Hindlimb muscle (tissue), 1 donor: ENCODE results near the gene CSTF3. TPM values are rescaled to one million over a fixed set of nuclear protein-coding genes. Genes with fewer than 3 reads are reported as not detected.
A peak's percentile ranks its signal among the peaks of the same experiment; 100 is the strongest.
"Not testable (repeated sequence)": the region's sequence is repeated elsewhere in the genome, so short reads cannot be mapped to it uniquely, and the experiment has no call there.

ENCODE experiments used
- DNase-seq: peaks from one replicate; pipeline ENCODE4 v3.0.0-alpha.2; 2013
- polyA plus RNA-seq: library from polyadenylated mRNA; unstranded; fragments of 120-200 nt; gene quantifications from one replicate; pipeline ENCODE4 v1.2.1, GENCODE V29; 2013; ENCODE audit not compliant: insufficient read length

Gene CSTF3
- polyA plus RNA-seq, 1 donor: 36.6 TPM

DNA sequence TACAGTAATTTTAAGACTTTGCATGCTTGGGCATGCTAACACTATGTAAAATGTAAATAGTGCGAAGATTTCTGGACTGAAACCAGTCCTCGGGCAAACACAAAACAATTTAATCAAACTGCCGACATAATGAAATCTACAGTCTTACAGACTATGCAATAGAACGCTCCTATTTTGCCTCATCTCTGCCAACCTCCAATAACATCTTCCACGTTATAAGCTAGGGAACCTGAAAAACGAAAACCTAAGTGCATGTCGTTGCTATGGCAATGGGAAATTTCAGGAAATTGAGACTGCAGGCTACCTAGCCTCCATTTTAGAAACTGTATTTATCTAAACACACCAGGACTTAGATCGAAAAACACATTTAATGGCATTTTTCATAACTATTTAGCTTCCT lies 1.1 kb downstream of the CSTF3 start:
- DNase-seq: peak; percentile 31

DNA sequence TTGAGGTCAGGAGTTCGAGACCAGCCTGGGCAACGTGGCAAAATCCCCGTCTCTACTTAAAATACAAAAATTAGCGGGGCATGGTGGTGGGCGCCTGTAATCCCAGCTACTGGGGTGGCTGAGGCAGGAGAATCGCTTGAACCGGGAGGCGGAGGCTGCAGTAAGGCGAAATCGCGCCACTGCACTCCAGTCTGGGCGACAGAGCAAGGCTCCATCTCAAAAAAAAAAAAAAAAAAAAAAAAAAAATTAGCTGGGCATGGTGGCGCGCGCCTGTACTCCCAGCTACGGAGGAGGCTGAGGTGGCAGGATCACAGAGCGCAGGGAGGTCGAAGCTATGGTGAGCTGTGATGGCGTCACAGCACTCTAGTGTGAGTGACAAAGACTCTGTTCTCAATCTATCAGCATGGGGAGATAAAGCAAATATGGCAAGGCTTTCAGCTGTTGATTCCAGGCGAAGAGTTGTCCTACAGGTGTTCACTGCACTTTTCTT lies 1.9 kb downstream of the CSTF3 start:
- not testable (repeated sequence) for DNase-seq

DNA sequence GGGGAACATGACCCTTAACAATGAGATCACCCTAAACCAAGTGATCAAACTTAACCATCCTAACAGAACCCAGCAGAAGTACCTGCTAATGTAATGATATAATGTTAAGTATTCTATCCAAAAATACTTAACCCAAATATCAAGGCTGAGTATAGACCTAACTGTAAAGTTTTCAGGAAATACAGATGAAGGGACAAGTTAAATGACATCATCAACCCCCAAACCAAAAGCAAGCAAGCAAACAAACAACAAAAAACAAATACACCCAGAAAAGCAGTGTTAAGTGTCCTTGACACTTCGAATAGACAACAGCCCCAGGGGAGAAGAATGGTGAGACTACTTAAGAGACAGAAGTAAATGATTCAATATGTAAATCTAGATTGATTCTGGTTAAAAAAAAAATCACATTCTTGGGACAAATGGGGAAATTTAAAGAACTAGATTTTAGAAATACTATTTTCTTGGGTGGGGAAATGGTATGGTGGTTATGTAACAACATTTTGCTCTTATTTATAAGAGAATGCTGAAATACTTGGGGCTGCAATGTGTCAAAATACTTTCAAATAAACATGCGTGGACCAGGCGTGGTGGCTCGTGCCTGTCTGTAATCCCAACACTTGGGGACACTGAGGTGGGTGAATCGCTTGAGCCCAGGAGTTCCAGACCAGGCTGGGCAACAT lies 2.5 kb downstream of the CSTF3 start:
- no peak for DNase-seq

DNA sequence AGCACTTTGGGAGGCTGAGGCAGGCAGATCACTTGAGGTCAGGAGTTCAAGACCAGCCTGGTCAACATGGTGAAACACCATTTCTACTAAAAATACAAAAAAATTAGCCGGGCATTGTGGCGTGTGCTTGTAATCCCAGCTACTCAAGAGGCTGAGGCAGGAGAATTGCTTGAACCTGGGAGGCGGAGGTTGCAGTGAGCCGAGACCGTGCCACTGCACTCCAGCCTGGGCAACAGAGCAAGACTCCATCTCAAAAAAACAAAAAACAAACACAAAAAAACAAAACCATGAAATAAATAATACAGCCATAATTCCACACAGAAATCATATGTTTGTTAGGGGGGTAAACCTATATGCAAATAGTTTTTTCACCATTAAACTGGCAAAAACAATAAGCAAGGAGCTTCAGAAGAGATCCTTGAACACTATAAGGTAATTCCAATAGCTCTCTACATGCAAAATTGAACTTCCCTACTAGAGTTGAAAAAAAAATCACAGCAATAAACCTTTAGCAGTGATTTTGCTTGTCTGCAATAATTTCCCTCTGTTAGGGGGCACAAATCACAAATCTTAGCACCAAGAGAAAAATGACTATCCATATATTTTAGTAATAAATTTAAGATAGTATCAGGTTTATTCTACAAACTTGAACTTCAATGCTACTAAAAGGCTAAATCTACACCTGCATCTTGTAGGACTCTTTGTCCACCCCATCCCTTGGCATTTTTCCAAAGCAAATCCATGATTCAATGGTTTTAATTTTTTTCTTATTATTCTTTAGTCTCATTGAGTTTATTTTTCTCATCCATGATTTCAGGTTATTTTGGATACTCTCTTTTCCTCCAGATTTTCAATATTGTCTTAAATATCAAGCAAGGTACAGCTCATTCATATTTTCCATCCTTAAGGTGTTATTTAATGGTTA lies 3.9 kb downstream of the CSTF3 start:
- no peak for DNase-seq

DNA sequence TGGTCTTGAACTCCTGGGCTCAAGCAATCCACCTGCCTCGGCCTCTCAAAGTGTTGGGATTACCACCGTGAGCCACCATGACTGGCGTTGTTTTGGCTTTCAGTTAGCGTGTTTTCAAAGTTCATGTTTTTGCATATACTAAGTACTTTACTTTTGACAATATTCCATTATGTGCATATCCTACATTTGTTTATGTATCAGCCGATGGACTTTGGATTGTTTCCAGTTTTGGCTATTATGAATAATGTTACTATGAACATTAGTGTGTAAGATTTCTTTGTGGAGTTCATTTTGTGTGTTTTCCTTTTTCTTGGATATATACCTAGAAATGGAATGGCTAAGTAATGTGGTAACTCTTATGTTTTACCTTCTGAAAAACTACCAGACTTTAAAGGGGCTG lies 9.9 kb downstream of the CSTF3 start:
- no peak for DNase-seq

DNA sequence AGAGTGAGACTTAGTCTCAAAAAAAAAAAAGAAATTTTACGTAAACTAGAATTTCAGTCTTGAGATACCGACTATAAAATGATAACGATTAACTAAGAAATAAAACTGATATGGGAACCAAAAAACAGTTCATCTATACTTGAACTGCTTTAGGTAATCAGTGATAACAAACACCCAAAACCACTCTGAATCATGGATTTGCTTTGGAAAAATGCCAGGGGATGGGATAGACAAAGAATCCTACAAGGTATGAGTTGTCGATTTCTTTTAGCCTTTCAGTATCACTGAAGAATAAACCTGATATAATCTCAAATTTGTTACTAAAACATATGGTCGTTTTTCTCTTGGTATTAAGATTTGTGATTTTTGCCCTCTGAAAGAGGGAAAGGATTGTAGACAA lies 13.7 kb downstream of the CSTF3 start:
- DNase-seq: no peak

DNA sequence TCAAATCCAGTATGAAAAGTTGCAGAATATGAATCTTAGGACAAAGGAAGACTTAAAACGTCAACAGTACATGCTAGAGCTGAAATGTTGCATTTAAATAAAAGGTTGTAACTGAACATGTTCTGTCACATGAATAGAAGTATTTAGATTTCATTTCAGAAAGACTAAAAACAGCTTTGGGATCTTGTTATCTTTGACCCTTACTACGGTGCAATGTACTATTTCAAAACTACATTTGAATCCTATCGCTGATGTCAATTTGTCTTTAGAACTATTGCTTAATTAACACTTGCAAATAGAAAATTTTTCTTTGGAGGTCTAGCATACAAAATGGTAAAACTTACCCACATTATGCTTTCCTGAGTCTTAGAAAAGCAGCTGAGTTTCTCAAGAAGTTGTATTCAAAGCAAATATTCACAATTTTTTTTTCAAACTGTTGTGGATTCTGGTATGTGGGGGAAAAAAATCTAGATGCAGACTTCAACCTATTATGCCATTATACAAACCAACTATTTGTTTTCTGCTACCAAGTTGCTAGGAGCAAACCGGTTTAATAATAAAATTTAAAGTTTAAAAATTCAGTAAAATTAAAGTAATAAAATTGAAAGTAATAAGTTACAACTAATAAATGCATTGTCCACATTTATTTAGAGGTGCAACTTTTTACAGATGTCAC lies 25.4 kb downstream of the CSTF3 start:
- no peak for DNase-seq

DNA sequence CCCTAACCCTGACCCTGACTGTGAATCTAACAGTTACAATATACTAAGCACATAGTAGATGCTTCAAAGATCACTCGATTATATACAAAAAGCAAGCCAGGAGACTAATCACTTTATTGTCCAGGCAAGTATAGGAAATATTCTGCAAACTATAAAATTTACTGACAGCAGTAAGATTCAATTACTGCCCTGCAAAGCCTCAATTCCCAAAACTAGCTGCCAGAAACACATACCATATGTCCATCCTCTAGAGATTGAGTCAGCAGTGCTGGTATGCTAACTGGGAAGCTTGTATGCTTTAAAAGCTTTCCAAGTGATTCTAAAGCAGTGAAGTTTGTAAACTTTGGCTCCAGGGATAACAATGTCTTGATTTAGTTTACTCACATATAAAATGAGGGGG lies 26.1 kb downstream of the CSTF3 start:
- DNase-seq: peak; percentile 9

DNA sequence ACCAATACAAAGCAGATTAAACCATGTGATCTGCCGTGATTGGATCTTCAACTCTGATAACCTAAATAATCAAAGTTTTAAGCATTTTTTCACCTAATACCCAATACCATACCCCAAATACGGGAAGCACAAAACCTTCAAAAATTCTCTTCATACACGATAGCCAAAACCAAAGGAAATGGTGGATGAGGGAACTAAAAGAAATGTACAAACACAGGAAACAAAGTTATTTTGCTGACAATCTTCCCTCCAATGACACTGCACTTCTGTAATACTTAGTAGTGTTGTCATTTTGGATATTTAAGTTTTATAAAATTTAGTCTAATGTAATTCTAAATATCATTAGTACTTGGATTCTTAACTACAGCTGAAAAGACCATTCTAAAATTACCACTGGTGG lies 27.0 kb downstream of the CSTF3 start:
- DNase-seq: no peak

DNA sequence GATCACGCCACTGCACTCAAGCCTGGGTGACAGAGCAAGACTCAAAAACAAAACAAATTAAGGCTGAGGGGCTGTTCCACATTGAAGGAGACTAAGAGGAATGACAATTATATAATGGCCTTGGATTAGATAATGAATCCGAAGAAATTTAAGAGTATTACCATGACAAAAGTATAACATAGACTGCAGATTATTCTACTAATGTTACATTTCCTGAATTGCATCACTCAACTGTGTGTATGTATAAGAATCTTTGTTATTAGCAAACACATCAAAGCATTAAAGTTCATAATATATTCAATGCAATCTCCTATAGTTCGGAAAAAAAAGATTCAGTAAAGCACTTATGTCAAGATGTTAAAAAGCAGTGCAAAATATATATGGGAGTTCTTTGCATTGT lies 27.5 kb downstream of the CSTF3 start:
- DNase-seq: no peak

DNA sequence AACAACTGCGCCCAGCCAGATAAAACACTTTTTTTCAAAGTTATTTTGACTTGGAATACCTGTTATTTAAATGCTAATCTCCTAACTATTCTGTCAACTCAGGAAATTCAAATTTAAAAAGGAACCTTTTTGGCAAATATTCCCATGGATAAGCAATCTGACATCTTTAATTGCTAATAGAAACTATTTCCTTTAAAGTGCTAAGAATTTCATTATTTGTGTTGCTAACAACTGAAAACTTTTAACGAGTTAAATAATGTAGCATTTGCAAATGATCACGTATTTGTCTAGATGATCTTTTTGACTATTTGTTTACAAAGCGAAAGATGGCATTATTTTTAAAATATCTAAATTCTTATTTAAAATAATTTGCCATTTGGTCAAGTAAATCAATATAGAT lies 28.8 kb downstream of the CSTF3 start:
- no peak for DNase-seq

DNA sequence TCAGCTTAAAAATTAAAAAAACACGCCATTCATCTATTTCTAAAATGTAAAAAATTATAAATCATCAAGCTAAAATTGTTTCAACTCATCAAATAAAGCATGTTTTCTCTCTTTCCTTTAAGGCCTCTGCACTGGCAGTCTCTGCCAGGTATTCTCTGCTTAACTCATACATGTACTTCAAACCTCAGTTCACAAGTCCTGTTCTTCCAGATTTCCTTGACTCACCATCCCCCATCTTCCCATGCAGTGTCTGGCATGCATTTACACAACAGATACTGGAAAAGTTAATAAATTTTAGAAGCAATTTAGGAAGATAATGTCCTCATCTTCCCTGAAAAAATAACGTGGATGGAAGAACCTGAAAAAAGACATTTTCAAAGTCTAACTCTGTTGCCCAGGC lies 32.5 kb downstream of the CSTF3 start:
- no peak for DNase-seq

DNA sequence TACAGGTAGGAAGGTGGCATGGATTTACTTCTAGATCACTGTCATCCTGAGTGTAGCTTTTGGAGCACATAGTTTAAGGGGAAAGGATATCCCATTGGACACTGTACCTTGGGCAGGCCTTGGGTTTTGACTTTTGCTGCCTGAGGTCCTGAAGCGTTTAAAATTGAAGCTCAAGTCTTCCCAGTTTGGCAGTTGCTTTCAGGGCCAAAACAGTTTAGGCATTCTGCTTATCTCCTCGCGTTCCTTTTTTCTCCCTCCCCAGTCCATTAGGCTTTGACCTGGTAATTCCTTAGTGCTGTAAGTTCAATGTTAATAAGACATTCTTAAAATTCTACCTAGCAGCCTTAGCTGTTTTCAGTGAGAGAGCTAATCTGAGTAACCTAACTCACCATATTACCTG lies 35.7 kb downstream of the CSTF3 start:
- DNase-seq: no peak

DNA sequence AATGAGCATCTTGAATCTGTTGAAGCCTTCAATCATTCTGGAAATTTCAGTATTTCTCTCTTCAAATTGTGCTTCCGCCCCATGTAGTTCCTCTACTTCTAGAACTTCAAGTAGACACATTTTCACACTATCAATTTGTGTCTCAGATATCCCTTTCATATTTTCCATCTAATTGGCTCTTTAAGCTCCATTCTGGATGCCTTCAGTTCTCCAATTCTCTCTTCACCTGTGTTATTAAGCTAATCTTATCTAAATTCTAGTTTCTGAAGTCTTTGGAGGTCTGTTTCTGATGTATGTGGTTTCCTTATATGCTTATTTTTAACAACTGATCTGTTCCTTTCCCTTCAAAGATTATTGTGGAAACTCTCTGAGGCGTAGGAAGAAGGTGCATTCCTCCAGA lies 36.3 kb downstream of the CSTF3 start:
- no peak for DNase-seq

DNA sequence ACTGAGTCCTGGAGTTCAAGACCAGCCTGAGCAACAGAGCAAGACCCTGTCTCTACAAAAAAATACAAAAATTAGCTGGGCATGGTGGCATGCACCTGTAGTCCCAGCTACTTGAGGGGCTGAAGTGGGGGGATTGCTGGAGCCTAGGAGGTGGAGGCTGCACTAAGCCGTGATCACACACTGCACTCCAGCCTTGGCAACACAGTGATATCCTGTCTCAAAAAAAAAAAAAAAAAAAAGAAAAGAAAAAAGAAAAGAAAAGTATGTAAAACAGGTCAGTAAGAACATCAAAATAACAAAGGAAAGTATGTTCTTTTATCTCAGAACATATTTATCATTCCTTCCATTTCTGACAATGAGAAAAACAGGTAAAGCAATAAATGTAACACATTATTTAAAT lies 38.6 kb downstream of the CSTF3 start:
- DNase-seq: not testable (repeated sequence)

DNA sequence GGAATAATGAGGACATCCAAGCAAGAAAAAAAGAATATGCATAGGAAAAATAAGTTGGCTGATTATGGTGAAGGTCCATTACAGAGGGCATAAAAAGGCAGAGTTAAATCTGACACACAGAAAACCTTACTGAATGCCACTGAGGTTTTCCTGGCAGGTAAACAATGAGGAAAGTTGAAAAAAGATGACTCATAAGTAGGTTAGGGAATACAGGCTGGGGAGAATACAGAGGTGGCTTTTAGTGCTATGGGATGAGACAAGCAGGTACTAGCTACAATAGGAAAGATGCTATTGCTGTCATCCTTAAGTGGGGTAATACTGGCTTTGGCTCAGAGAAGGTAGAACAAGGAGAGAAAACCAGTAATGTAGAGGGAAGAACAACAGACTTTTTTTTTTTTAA lies 44.7 kb downstream of the CSTF3 start:
- DNase-seq: no peak

DNA sequence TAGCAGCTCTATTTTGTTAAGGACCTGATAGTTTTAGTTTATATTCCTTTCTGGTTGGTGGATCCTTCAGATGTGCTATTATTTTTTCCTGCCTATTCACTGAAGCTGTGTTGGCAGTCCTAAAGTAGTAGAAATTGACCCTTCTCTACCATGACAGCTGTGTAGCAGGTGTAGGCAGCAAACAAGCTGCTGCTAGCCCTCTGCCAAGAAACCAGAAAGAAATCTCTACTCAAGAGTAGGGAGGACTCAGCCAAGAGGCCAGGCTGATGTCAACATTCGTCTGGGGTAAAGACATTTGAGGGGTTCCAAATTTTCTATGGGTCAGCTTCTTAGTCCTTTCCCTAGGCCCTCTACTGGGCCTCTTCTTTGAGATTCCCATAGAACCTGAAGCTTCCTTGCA lies 51.2 kb downstream of the CSTF3 start:
- peak; percentile 14 for DNase-seq

DNA sequence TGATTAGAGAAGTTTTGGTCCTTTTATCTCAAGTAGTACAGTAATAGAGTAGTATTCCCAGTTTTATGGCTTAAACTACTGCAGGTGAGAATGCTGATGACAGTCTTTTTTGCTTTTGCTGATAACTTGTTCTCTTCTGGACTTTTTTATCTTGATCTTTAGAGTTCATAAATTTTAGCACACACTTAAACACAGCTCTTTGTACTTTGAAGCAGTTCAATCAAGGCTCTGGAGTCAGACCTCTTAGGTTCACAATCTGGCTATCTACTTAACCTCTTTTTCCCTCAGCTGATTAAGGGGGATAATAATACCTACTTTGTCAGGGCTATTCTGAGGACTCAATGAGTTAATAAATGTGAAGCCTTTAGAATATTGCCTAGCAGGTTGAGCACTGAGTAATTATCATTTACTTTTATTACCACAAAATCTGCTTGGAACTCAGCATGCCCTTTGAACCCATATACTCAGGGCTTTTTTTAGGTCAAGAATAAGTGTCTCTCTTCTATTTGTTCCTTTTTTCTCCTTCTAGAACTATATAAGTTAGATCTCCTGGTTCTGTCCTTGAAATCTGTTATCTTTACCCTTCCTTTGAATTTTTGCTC lies 51.9 kb downstream of the CSTF3 start:
- DNase-seq: no peak

DNA sequence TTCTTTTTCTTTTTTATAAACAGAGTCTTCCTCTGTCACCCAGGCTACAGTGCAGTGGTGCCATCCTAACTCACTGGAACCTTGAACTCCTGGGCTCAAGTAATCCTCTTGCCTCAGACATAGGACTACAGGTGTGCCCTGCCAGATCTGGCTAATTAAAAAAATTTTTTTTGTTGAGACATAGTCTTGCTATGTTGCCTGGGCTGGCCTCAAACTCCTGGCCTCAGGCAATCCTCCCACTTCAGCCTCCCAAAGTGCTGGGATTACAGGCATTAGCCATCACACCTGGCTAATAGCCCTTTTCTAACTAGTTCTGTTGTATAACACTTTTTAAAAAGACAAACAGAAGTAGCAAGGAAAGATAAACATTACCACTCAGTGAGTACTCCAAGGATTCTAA lies 57.4 kb downstream of the CSTF3 start:
- no peak for DNase-seq

DNA sequence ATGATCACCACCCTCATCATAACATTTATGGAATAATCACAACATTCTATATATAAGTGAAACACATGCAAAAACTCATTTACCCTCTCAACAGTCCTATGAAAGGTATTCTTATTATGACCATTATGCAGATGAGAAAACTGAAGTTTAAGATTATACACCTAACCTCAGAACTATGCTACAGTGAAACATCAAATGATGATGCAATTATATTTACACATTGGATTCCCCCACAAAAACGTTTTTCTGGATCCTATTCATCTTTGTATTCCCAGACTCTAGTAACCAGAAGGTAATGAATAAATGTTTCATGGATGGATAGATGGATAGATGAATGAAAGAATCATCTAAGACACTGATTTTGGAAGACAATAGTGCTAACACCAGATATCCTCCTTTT lies 67.1 kb downstream of the CSTF3 start:
- no peak for DNase-seq

DNA sequence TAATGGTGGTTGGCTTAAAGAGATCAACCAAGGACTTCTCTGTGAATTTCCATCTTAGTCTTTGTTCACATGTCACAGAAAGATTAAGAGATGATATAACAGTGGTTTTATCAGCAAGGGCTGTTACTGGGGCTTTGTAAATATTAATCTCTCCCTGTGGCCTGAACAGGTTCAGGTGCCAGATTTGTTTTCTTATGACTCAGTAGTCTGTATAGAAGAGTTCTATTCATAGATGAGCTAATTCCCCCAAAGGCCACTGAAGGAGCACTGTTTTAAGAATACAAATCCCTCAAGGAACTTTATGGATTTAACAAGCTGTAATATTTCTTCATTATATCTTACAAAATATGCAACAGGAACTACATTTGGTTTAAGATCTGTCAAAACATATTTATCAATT lies 71.5 kb downstream of the CSTF3 start:
- no peak for DNase-seq

DNA sequence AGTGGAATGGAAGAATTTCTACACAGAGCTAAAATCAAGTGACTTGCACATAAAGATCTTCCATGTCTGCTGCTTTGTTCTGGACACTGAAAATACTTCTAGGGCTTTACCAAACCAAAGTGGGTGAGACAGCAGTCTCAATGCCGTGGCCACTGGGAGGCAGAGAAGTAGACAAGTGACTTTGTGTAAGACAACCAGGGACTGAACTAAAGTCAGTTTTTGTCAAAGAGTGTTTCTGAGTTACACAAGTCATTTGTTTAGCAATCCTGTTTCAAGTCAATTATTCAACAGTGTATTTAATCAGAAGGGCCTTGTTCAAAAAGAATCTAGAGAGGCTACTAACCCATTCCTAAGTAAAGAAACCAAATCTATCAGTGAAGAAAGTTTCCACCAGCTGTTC lies 75.3 kb downstream of the CSTF3 start:
- no peak for DNase-seq

DNA sequence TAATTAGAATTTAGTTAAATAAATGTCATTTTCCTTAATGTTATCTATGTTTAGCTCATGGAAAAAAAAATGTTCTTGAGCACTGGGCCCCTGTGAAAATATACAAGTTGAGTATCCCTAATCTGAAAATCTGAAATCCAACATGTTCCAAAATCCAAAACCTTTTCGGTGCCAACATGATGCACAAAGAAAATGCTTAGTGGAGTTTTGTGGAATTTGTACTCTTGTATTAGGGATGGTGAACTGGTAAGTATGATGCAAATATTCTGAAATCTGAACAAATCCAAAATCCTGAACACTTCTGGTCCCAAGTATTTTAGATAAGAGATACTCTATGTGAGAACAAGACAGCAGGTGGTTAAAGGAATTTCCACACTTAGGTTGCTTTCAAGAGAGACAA lies 77.4 kb downstream of the CSTF3 start:
- DNase-seq: no peak
